GM21723 (cell line): ENCODE results near the gene AFDN.

Experiments
- ATAC-seq: cut with Tn5 transposase; IDR thresholded peaks from one replicate; pipeline ENCODE4 v1.9.1; 2021; ENCODE audit warnings: mild to moderate bottlenecking, moderate library complexity; ENCODE audit not compliant: unreplicated experiment

AFDN gene, protein sequence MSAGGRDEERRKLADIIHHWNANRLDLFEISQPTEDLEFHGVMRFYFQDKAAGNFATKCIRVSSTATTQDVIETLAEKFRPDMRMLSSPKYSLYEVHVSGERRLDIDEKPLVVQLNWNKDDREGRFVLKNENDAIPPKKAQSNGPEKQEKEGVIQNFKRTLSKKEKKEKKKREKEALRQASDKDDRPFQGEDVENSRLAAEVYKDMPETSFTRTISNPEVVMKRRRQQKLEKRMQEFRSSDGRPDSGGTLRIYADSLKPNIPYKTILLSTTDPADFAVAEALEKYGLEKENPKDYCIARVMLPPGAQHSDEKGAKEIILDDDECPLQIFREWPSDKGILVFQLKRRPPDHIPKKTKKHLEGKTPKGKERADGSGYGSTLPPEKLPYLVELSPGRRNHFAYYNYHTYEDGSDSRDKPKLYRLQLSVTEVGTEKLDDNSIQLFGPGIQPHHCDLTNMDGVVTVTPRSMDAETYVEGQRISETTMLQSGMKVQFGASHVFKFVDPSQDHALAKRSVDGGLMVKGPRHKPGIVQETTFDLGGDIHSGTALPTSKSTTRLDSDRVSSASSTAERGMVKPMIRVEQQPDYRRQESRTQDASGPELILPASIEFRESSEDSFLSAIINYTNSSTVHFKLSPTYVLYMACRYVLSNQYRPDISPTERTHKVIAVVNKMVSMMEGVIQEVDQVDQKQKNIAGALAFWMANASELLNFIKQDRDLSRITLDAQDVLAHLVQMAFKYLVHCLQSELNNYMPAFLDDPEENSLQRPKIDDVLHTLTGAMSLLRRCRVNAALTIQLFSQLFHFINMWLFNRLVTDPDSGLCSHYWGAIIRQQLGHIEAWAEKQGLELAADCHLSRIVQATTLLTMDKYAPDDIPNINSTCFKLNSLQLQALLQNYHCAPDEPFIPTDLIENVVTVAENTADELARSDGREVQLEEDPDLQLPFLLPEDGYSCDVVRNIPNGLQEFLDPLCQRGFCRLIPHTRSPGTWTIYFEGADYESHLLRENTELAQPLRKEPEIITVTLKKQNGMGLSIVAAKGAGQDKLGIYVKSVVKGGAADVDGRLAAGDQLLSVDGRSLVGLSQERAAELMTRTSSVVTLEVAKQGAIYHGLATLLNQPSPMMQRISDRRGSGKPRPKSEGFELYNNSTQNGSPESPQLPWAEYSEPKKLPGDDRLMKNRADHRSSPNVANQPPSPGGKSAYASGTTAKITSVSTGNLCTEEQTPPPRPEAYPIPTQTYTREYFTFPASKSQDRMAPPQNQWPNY (N-terminal part only)

DNA sequence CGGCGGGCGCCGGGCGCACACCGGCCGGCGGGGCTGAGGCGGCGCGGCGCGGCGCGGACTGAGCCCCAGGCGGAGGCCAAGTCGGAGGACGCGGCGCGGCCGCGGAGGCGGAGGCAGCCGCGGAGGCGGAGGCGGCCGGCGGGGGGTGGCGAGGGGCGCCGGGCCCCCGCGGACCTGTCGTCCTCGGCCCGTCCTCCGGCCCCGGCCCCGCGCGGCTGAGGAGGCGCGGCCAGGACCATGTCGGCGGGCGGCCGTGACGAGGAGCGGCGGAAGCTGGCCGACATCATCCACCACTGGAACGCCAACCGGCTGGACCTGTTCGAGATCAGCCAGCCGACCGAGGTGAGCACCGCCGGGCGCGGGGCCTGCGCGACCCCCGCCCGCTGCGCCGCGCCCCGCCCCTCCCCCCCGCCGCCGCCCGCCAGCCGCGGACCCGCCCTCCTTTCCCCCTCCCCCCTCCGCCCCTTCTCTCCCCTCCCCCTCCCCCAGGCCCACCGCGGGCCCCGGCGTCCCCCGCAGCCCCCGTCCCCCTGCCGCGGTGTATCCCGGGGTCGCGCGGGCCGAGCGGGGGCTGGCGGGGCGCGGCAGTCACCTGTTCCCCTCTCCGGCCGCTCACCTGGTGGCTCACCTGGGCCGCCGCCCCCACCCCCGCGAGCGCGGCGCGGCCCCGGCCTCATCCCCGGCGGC lies at the start of gene AFDN:
AFDN (plus strand) TSS at position 16 of the 687 bp plus-strand sequence; CDS start at position 238, 222 bp downstream.
- peak; percentile 46 for ATAC-seq

DNA sequence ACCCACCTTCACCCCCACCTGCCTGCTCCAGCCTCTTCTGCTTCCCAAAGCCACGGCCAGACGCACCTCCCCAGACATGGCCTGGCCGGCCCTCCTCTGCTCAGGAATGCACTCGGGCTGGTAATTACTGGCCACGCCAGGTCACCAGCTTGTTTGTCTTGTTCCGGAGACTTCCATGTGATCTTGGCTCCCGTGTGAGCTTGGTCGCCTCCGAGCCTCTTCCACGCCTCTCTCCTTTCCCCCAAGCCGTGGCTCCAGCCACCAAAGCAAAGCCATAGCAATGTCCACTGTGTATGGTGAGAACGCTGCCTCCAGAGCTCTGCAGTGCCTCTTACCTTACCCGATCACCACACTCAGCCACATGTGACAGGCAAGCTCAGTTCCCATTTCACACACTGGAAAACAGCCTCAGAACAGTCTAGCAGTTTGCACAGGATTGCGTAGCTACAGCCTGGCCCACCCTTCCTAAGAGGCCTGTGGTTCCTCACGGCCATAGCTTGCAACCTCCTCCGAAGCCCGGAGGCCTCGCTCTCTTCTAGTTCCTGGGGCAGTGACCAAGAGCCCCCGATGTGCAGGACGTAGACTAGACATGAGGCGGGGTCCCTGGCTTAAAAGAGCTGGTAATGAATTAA lies 48.1 kb upstream of the AFDN start:
- ATAC-seq, result no peak

GRCh38 chr6:167779129-167779992 lies 47.4 kb upstream of the AFDN start:
- ATAC-seq, result no peak

- no peak for ATAC-seq
These were observed 46.6 kb upstream of the AFDN start for GRCh38 chr6:167779993-167780655.

- ATAC-seq, result no peak
These were observed 45.5 kb upstream of the AFDN start for GRCh38 chr6:167781066-167781767.

GRCh38 chr6:167781868-167782267 lies 44.8 kb upstream of the AFDN start:
- ATAC-seq, result no peak

- no peak for ATAC-seq
These were observed 43.8 kb upstream of the AFDN start for GRCh38 chr6:167782698-167783517.

- no peak for ATAC-seq
These were observed 39.6 kb upstream of the AFDN start for GRCh38 chr6:167786853-167787675.

DNA sequence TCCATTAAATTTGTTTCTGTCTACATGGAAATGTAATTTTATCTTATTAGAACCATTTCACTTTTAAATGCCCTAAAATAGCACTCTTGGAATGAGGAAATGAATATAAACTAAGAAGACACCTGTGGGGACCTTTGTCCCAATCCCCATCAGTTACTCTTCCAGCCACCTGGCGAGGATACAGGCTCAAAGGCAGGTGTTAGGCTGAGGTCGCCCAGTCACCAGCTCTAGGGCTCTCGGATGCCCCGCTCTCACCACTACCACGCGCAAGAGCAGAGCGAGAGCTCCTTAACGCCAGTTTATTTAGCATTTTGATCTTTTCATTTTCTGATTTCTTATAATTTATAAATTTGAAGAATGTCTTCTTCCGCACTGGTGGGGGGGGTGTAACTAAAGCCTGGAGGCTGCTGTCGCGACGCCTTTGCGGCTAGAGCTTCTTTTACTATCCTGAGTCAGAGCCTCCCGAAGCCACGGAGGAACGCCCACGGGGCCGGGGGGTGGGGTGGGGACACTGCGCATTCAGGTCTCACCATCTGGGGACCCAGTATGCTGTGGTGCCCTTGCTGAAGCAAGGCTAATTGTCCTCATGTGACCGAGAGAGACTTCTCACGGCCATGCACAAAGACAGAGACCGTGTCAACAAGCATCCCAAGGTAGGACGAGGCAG lies 38.7 kb upstream of the AFDN start:
- ATAC-seq, result no peak

- no peak for ATAC-seq
These were observed 38.2 kb upstream of the AFDN start for GRCh38 chr6:167788563-167788903.

GRCh38 chr6:167789358-167789757 lies 37.4 kb upstream of the AFDN start:
- ATAC-seq, result no peak

DNA sequence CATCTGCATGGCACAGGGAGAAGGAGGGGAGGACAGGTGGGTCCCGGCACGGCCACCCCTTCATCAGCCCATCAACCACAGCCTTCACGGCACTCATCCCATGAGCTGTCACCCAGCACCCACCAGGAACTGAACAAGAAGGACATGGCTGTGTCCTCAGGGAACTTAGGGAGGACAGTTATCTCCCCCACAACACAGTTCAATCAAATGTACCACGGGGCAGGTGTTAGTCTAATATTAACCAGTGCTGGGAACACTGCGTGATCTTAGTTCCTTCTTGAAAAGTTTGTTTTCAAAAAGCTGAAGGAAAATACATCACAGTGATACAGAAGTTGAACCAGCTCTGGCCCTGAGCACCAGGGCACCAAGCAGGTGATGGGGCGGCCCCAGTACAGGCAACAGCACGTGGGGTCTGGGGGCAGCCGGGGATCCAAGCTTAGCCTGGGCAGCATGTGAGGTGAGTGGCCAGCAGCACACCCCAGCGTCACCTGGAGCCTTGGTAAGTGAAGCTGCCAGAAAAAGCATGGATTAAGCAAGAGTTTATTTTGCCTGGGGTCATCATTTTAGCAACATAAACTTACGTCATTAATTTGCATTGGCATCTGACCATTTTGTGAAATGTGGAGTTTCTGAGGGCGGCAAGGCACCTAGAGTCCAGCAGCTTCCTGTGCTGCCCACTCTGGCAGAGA lies 35.5 kb upstream of the AFDN start:
- ATAC-seq, result no peak

DNA sequence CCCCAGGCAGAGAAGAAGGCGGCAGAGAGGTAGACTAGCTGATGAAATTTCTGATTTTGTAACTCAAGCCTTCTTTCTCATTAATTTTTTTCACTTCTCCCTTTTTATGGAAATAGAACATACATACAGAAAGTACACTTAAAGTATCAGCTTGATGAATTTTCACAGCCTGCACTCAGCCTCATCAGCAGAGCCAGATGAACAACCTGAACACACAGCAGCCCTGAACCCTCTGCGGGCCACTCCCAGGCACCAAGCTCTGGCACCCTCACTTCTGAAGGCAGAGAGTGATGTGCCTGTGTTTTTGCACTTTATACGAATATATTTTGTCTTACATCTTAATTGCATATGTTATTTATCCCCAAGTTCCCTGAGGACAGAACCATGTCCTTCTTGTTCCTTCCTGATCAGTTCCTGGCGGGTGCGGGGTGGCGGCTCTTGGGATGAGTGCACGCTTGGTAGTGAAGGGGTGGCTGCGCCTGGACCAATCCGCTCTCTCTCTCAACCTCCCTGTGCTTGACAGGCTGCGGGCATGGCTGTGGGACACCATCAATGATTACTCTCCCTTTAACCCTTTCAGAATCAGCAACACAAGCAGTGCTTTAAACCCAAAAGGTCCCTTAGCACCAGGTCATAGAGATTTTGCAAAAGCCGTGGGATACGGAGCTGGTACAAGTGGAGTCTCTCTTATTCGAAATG lies 34.8 kb upstream of the AFDN start:
- ATAC-seq, result no peak

DNA sequence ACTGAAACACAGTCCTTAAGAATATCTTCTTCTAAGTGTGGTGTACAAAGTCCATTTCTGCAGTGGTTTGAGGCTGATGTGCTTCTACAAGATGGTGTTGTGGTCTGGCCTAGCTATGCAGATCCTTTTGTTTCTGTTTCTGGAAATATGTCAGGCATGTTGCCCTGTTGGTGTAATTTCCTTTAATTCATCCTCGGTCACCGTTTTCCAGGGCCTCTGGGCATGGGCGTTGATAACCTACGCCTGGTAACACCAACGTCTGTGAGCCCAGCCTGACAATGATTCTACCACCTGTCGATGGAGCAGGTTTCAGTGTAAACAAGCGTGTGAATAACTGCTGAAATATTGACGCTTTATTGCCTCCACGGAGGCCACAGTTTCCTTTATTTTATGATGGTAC lies 33.3 kb upstream of the AFDN start:
- no peak for ATAC-seq
